GM19351 (cell line): ENCODE data around the gene ARHGAP26.
"Not testable (repeated sequence)": the region's sequence is repeated elsewhere in the genome, so short reads cannot be mapped to it uniquely, and the experiment has no call there.

Experiments
- ATAC-seq: cut with Tn5 transposase; IDR thresholded peaks from one replicate; pipeline ENCODE4 v1.9.1; 2021; ENCODE audit warnings: mild to moderate bottlenecking, moderate library complexity; ENCODE audit not compliant: unreplicated experiment

ARHGAP26 gene

DNA sequence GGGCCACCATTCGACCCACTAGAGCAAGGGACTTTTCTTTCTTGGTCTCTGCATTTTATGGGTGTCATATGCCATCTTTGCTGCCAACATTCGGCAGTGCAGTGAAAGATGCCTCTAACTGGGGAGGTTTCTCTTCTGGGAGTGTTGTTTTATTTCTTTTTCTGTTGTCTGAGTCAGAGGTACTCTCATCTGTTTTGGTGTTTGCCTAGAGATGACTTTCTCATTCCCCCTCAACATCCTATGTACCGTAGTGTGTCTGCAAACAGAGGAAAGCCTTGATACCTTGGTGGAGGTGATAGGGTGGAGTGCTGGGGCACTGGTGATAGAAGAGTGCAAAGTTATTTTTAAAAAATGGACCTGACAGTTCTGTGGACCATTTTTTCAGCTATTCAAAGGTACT lies 182.1 kb downstream of the ARHGAP26 start:
- ATAC-seq, result no peak

DNA sequence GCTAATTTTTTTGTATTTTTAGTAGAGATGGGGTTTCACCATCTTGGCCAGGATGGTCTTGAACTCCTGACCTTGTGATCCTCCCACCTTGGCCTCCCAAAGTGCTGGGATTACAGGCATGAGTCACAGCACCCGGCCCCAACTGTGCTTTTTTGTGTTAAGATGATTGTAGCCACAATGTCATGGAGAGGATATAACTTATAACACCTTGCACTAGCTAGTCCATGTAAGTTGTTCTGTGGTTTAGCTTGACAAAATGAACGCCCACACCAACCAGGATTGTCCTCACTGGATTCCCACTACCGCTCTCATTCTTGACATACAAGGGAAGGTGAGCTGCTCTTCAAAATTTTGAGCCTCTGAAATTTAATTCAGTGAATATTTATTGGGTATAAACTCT lies 182.7 kb downstream of the ARHGAP26 start:
- ATAC-seq, result not testable (repeated sequence)

DNA sequence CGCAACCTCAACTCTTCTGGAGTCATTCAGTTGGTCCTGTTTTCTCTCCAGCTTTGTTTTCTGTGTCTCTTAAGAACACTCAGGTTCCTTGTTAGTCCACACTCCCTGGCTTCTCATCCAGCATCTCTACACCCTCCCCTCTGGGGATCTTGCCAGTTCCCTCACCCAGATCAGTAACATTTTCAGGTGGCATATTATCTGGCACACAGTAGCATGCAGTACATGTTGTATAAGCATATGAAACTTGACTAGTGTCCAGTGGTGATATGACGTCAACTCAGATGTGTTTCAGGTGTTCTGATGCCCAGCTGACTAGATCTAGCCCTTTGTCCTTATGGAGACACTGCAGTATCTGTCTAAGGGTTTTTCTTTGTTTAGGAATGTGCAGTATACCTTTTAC lies 184.3 kb downstream of the ARHGAP26 start:
- no peak for ATAC-seq

DNA sequence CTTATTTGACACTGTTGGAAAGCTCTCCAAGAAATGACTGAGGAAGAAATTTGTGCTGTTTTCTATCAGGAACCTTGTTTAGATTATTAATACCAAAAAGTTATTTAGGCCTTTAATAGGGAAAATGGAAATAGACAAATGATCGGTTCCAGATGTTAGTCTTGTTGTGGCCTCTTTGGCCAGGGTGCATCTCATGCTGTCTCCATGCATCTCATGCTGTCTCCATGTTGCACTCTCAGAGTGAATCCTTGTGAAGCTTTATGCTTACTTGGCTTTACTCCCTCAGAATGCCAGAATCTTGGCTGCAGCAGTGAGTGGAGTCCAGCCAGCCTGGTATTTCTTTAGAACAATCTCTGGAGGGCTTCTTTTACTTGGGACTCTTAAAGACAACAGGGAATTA lies 185.5 kb downstream of the ARHGAP26 start:
- ATAC-seq, result no peak

DNA sequence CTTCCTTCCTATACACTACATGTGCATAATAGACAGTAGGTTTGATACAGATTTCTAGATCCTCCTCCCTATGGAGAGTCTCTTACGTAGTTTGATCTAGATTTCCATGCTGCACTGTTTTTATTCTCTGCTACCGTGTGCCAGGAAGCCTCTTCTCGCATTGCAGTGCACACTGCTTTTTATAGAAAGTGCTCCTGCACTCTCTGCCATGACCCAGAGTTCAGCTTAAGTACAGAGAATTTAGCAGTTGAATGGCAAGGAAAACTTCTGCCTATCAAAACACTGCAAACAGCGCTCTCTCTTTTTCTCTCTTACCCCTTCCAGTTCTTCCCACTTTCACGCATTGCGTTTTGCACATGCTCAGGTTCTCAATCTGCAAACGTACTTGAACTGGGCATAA lies 187.4 kb downstream of the ARHGAP26 start:
- ATAC-seq, result no peak

DNA sequence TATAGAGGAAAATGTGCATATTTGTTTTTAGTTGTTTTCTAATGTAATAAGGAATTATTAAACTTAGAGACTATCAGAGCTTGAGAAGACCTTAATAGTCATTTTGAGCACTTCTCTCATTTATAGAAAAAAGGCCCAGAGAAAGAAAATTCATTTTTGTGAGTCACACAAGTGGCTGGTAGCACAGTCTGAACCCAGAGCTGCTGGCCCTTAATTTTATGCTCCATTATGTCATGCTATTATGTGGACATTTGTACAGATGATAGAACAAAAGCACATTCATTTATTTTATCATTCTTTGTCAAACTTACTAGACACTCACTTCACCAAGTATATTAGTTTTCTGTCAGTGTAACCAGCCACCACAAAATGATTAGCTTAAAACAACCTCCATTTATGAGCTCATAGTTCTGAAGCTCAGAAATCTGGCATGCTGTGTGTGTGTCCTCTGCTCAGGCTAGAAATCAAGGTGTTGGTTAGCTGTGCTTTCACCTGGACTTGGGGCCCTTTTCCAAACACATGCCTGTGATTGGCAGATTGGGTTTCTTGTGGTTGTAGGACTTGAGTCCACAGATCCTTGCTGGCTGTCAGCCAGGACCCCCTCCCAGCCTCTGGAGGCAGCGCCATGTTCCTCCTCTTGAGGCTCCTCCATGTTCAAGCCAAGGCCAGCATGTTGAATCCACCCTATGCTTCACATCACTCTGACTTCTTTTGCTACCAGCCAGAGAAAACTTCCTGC lies 188.9 kb downstream of the ARHGAP26 start:
- ATAC-seq, result no peak

DNA sequence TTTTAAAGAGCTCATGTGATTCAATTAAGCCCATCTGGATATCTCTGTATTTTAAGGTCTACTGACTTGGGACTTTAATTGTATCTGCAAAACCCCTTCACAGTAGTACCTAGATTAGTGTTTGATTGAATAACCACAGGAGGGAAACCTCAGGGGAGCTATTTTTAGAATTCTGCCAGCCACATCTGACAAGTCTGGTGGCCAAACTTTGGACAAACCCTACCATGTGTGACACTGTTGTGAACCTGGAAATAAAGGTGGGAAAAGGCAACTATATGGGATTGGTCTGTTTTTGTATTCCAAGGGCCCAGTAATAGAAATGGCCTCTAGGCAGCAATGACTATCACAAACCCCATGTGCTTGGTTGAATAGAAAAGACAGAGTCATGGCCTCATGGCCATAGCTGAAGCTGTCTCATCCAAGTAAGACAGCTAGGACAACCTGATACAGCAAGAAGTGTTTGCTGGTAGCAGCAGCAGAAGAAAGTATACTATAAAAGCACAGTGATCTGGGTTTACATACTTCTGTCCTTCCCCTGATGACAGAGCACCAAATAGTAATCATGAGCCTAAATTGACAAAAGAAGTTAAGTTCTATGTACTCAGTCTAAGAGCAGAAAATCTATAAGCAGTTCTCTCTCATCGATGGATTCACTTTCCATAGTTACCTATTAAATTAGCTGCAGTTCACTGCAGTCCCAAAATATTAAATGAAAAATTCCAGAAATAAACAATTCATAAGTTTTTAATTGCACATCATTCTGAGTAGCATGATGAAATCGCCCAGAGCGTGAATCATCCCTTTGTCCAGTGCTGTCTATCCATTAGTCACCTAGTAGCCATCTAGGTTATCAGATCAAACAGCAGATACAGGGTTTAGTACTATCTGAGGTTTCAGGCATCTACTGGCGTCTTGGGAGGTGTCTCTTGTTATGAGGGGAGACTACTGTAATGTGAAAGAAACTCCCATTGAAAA lies 189.8 kb downstream of the ARHGAP26 start:
- peak; percentile 53 for ATAC-seq

DNA sequence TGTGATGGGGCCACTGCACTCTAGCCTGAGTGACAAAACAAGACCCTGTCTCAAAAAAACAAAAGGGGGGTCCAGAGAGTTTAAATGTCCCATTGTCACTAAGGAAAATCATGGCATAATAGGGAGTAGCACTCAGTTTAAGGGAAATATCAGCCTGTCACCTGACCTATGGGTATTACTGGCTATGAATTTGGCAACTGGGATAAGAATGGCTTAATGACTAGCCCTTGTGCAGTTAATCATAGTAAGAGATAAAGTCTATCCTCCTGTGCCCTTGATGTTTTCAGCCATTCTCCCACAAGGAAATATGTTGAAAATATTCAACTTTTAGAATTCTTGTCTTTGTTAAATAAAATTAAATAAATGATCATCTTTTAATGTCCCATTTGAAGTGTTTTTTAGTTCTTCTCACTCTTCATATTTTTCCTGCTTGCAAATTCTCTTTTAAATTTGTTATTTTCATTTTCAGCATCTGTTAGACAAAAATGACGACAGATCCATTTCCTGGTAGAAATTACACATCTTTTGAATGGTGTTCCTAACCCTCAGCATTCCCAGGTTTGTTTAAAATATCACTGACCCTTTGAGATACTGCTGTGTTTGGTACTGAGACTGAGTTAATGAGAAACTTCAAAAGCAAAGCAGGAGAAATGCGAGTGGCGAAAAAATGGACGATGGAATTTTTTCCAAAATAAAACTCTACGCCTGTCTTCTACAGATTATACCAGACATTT lies 191.4 kb downstream of the ARHGAP26 start:
- no peak for ATAC-seq

DNA sequence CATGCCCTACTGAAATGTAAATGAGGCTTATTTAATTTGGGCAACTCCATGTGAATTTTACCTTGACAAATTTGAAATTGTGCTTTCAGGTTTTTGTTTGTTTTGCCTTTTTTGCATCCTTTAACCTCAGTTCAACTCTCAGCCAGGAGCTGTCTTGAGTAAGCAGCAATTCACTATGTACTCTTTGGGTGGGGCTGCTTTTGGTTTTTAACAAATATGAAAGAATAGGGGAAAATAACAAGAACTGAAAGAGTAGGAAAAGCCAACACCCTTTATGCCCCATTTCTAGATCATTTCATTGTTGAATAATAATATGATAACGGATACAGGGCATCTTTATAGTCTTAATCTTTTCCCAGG lies 192.0 kb downstream of the ARHGAP26 start:
- no peak for ATAC-seq

DNA sequence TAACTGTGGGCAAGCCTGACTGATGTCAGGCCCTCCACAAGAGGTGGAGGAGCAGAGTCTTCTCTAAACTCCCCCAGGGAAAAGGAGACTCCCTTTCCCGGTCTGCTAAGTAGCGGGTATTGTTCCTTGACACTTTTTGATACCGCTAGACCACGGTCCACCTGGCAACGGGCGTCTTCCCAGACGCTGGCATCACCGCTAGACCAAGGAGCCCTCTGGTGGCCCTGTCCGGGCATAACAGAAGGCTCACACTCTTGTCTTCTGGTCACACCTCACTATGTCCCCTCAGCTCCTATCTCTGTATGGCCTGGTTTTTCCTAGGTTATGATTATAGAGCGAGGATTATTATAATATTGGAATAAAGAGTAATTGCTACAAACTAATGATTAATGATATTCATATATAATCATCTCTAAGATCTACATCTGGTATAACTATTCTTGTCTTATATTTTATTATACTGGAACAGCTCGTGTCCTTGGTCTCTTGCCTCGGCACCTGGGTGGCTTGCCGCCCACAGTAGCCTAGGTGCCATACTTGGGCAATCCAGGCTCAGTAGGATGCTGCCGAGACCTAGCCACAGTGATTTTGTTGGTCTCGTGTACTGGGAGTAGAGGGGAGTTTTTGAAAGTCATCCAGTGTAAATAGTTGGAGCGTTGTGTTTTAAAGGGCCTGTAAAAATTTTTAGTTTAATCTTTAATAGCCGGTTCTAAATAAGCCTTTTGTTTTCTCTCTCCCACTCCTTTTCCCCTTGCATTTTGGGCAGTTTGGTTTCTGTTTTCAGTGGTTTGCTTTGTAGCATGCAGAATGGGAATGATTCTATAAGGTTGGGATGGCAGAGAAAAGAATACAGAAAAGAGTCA lies 195.3 kb downstream of the ARHGAP26 start:
- not testable (repeated sequence) for ATAC-seq

DNA sequence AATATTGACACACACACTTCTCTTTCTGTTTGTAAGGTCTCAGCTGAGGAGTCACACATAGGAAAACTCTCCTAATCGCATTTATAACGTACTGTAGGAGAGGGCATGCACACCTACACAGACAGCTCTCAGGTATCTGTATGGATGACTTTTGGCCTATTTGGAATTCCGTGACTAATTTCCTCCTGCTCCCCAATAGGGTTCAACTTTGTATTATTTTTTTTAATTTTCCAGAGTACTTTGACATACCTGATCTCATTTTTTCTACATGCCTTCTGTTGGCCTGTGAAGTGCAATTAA lies 195.9 kb downstream of the ARHGAP26 start:
- ATAC-seq, result no peak

DNA sequence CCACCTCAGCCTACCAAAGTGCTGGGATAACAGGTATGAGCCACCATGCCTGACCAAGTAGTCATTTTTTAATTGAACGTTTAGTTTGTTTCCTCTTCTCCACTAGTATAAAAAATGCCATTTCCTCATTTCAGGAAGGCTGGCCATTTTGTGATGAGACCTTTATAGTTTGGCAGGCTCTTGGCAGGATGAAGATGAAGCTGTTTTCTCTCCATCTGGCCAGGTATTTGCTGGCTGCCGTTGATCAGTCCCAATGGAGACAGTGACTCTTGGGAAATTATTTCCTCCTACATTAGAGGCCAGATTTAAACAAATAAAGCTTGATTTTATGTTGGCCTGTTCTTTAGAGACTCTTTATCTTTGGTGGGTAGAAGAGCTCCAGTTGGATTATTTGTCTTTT lies 199.0 kb downstream of the ARHGAP26 start:
- no peak for ATAC-seq

DNA sequence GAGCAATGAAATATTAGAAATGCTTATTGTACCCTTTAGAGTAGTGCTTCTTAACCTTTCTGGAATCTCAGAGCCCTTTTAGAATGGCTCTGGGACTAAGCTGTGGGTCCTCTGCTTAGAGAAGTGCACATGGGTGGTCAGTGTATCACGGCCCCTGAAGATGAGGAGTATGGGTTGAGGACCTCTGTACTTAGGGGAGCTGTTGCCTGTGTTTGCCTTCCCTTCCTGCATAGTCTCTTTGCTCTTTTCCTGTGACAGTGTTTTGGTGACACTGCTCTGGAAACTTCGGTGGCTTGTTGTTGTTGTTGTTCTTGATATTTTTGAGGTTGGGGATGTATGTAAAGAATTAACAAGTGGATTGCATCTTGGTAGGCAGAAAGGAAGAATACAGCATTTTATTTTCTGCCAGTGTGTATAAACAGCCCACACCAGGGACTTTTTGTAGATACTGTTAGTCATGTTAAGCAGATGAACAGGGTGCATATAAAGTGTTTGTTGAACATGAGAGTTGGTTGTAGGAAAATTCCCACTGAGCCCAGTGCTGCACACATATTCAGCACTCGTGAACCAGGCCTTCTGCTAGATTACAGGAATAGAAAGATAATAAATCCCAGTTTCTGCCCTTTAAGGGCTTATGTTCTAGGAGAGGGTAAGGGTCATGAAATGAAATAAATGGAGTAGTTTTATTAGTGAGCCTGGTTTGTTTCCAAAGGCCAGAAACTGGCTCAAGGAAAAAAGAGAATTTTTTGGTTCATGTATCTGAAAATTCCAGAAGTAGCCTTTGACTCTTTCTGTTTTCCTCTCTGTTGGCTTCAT lies 199.7 kb downstream of the ARHGAP26 start:
- ATAC-seq, result no peak

DNA sequence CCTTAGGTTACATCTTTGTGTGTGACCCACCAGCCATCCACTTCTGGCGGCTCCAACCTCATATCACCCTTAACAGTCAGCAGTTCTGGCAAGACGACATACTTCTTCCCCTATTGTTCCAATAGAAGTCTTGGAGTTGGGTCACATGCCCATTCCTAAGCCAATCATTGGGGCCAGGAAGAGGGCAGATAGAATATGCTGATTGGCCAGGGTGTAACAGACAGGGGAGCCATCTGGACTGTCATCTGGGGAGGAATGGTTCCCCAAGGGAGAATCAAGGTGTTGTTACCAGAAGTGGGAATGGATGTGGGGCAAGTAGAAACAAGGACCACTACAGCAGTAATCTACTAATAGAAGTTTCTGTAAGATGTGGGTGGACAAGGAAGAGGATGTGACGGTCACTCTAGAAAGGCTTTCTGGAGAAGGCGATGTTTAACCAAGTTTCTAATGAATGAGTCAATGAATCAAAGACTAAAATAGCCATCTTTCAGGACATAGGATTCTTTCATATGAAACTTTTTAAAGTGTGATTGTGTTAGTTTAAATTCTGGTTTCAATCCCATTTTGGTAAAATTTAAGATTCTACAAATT lies 200.4 kb downstream of the ARHGAP26 start:
- ATAC-seq, result no peak

DNA sequence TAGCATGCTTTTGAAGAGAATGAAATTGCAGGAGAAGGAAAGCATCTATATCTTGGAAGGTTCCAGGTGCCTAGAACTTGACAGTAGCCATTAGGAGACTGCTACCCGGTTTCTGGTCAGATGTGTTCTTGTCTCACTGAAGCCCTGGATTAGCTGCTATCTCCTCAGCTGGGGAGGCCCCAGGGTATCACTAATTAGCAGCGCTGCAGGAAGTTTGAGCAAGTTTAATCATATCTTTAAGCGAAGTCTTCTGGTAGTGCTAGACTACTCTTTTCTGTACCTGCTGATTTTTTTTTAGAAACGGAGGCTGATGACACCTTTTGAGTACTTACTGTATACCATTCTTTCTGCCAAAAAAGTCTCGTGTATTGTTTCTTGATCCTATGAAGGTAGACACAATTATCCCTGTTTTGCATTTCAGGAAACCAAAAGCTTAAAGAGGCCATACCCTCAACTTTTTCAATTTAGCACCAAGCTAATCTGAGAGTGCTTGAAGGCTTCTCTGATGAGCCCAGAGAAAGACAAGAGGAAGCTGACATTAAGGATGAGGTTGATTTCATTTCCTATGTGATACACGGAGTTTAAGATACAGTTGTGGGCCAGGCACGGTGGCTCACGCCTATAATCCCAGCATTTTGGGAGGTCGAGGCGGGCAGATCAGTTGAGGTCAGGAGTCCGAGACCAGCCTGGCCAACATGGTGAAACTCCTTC lies 201.3 kb downstream of the ARHGAP26 start:
- no peak for ATAC-seq

DNA sequence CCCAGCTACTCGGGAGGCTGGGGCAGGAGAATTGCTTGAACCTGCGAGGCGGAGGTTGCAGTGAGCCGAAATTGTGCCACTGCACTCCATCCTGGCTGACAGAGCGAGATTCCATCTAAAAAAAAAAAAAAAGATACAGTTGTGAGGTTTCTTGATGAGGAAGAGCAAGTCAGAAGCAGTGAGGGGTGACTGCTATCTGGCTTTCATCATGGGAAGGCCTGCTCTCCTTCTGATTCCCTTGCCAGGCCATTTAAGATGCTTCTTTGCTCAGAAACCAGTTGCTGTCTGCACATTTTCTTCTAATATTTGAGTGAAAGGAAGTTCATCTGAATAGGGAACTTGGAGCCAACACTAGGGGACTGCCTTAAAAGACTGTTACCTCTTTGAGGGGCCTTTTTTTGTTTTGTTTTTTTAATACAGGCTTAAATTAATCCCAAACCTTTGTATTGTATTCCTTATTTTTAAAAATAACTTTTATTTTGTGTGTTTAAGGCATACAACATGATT lies 201.9 kb downstream of the ARHGAP26 start:
- no peak for ATAC-seq

DNA sequence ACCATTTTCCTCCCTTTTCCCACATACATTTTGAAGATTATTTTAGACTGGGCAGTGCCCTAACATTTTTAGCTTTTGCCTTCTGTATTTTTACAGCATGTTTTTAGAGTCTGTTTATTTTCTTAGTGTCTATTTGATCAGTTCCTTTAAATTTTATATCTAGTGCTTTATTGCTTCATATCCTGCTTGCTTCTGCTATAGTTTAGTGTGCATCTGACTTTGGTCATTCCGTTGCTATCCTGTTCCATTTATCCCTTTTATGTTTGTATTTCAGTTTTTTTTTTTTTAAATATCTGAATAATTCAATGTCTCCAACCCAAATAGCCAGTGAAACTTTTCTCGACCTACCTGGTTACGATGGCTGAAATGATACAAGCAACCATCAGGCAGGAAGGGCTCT lies 203.8 kb downstream of the ARHGAP26 start:
- no peak for ATAC-seq

DNA sequence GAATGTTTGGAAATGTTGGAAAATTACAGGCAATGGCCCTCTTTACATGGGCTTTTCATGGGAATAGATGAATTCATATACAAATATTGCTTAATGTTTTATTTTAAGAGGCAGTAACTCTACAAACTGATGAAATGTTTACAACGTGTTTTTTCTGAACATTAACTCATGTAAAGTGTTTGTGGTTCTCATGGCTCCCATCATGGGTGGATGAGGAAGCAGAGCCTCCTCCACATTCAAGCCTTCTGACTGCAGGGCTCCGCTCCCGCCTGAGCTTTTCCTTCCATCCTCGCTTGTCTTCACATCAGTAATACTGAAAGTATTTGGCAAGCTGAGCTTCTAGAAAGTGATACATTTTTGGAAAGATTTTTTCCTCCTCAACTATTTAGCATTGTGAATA lies 204.2 kb downstream of the ARHGAP26 start:
- ATAC-seq, result no peak

DNA sequence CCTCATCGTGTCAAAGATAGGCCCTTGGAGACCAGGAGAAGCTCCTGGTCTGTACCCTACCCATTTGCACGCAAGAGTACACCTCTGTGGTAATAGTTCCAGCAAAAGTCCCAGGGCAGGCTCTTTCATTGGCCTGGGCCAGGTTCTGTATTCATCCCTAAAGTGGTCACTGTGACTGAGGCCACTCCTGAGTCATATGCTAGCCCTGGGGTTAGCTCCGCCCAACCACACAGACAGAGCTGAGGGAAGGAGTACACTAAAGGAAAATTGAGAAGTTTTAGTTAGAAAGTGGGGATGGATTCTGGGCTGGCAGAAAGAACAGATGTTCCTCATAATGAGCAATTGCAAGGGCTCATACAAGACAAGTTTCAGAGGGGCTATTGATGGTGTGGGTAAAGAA lies 206.7 kb downstream of the ARHGAP26 start:
- no peak for ATAC-seq
